ENCODE measurements around the gene MYRF.

MYRF gene

DNA sequence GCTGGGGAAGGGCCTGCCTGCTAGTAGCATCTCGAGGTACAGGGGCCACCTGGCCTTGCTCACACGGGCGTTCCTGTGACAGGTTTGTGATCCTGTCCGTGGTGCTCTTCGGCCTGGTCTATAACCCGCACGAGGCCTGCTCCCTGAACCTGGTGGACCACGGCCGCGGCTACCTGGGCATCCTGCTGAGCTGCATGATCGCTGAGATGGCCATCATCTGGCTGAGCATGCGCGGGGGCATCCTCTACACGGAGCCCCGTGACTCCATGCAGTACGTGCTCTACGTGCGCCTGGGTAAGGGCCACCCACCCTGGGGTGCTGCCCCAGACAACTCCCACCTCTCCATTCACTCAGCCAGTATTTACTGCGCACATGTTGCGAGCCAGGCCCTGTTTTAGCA is 31.8 kb upstream of the MYRF start:
- Histone ChIP-seq H3K4me3 (no peak overlapping the region), H3K27ac (no peak overlapping the region), H3K4me1 (peaks cover 0 to 20% (median 13%) of the 10 kb centered on the region in 4 donors), H3K36me3 (peaks cover 0 to 37% (median 0%) of the 10 kb centered on the region in 3 donors), H3K27me3 (peaks cover 0 to 4% of the 10 kb centered on the region in 2 donors), H3K9me3 (no peaks in the 10 kb centered on the region)
- TF ChIP-seq, protein P1, sequence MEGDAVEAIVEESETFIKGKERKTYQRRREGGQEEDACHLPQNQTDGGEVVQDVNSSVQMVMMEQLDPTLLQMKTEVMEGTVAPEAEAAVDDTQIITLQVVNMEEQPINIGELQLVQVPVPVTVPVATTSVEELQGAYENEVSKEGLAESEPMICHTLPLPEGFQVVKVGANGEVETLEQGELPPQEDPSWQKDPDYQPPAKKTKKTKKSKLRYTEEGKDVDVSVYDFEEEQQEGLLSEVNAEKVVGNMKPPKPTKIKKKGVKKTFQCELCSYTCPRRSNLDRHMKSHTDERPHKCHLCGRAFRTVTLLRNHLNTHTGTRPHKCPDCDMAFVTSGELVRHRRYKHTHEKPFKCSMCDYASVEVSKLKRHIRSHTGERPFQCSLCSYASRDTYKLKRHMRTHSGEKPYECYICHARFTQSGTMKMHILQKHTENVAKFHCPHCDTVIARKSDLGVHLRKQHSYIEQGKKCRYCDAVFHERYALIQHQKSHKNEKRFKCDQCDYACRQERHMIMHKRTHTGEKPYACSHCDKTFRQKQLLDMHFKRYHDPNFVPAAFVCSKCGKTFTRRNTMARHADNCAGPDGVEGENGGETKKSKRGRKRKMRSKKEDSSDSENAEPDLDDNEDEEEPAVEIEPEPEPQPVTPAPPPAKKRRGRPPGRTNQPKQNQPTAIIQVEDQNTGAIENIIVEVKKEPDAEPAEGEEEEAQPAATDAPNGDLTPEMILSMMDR (IDR thresholded peaks at IDR 0.05) = no peak
- intact Hi-C loops (cut with DNase I; ENCODE audit: low total_unique reads) = no loop called here
- no peak for DNase-seq

- Histone ChIP-seq H3K9me3 (no peaks in the 10 kb centered on the region), H3K27me3 (no peaks in the 10 kb centered on the region), H3K4me3 (no peak overlapping the region), H3K27ac (no peak overlapping the region), H3K36me3 (peaks cover 0 to 75% (median 0%) of the 10 kb centered on the region in 3 donors), H3K4me1 (no peaks in the 10 kb centered on the region)
- TF ChIP-seq, protein P1 (IDR thresholded peaks at IDR 0.05) = no peak
- intact Hi-C loops (cut with DNase I; ENCODE audit: low total_unique reads) = no loop called here
- no peak for DNase-seq
Measured at GRCh38 chr11:61724437-61724836, 28.0 kb upstream of the MYRF start.

DNA sequence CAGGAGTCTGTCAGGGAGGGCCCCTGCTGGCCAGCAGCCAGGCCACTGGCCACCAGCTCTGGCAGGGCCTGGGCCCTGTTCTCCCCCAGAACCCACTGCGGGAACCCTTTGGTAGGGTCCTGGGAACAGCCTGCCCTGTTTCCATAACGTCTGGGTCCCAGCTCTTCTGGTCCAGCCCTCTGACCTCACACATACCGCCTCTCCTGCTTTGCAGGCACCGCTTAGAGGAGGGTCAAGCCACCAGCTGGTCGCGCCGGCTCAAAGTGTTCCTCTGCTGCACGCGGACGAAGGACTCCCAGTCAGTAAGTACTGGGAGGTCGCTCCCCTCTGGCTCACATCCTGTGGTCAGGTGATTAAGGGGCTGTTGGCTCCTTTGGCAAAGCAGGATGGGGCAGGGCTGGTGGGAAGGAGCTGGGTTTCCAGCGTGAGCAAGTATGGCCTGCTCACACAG is 26.6 kb upstream of the MYRF start:
- TF ChIP-seq, protein P1 (IDR thresholded peaks at IDR 0.05) = no peak
- Histone ChIP-seq H3K27me3 (no peaks in the 10 kb centered on the region), H3K27ac (no peak overlapping the region), H3K4me3 (no peak overlapping the region), H3K9me3 (no peaks in the 10 kb centered on the region), H3K36me3 (peaks cover 0 to 69% (median 0%) of the 10 kb centered on the region in 3 donors), H3K4me1 (no peaks in the 10 kb centered on the region)
- intact Hi-C loops (cut with DNase I; ENCODE audit: low total_unique reads) = no loop called here
- DNase-seq = no peak

DNA sequence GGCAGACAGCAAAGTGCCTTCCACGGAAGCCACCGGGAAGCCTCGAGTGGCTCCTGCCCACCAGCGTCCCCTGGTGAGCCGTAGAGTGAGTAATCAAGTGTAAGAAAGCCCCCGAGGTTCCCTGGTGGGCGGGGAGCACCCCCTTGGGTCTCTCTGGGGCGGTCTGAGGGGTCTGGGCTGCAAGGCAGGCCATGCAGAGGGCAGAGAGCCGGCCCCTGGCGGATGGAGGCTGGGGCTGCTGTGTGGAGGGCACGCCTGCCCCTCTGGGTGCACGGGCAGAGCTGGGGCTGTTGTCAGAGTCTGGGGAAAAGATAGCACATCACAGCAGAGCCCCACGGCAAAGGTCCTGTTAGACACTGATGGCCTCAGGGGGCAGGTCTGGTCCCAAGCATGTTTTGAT is 25.7 kb upstream of the MYRF start:
- intact Hi-C loops (cut with DNase I; ENCODE audit: low total_unique reads) = no loop called here

GRCh38 chr11:61727401-61727811 is 25.0 kb upstream of the MYRF start:
- Histone ChIP-seq H3K4me1 (peaks cover 0 to 10% (median 4%) of the 10 kb centered on the region in 4 donors), H3K27me3 (no peaks in the 10 kb centered on the region), H3K36me3 (peaks cover 0 to 67% (median 0%) of the 10 kb centered on the region in 3 donors), H3K9me3 (no peaks in the 10 kb centered on the region), H3K4me3 (no peak overlapping the region), H3K27ac (no peak overlapping the region)
- DNase-seq = no peak
- intact Hi-C loops (cut with DNase I; ENCODE audit: low total_unique reads) = no loop called here
- TF ChIP-seq, protein P1 (IDR thresholded peaks at IDR 0.05) = no peak

More for the DNA sequence above, 25.7 kb upstream of the MYRF start:
- peaks cover 0 to 4% (median under 1%) of the 10 kb centered on the region in 4 donors for H3K4me1 ChIP-seq
- H3K9me3 ChIP-seq = no peaks in the 10 kb centered on the region
- no peaks in the 10 kb centered on the region for H3K27me3 ChIP-seq
- DNase-seq = no peak
- TF ChIP-seq, protein P1 (IDR thresholded peaks at IDR 0.05) = no peak
- peaks cover 0 to 68% (median 0%) of the 10 kb centered on the region in 3 donors for H3K36me3 ChIP-seq
- H3K27ac ChIP-seq = no peak overlapping the region
- no peak overlapping the region for H3K4me3 ChIP-seq

Measured in tibial artery (tissue), 4 donors.